Activated CD4-positive, alpha-beta T cell treated with anti-CD3 and anti-CD28 coated beads, Interleukin-2, amount 10 ng/mL, durations not matched to agents 7 days and 5 days (primary cell): ENCODE results near the gene TMEM125. TPM values are rescaled to one million over a fixed set of nuclear protein-coding genes. Genes with fewer than 3 reads are reported as not detected.

Source experiments
- CTCF ChIA-PET: fragments of 350-600 bp; sonication (Branson Sonifier 250); formaldehyde crosslinking; loops from one replicate; lab custom pipeline; 2021; ENCODE audit warnings: antibody characterized with exemption; lab: Charles Lee
- POLR2A ChIA-PET: fragments of 350-600 bp; sonication (Branson Sonifier 250); formaldehyde crosslinking; loops from one replicate; lab custom pipeline; 2021; ENCODE audit warnings: antibody characterized with exemption; lab: Charles Lee
- DNase-seq: peaks from one replicate; pipeline ENCODE4 v3.0.0-alpha.2; 2020
- H3K27ac Mint-ChIP-seq: one replicate; pipeline ENCODE4 v1.8.0; 2021; ENCODE audit warnings: mild to moderate bottlenecking, moderate library complexity, mixed read lengths
- H3K27me3 Mint-ChIP-seq: one replicate; pipeline ENCODE4 v1.8.0; 2021; ENCODE audit warnings: mixed read lengths
- H3K36me3 Mint-ChIP-seq: one replicate; pipeline ENCODE4 v1.8.0; 2021; ENCODE audit warnings: low read depth, mixed read lengths
- H3K4me1 Mint-ChIP-seq: one replicate; pipeline ENCODE4 v1.8.0; 2021; ENCODE audit warnings: mixed read lengths
- H3K4me3 Mint-ChIP-seq: one replicate; pipeline ENCODE4 v1.8.0; 2021; ENCODE audit warnings: mild to moderate bottlenecking, moderate library complexity, mixed read lengths
- H3K9me3 Mint-ChIP-seq: one replicate; pipeline ENCODE4 v1.8.0; 2021; ENCODE audit warnings: mixed read lengths
- total RNA-seq, 2 experiments: library from RNA; stranded (reverse); gene quantifications; one replicate each; pipeline ENCODE4 v1.2.3, GENCODE V29; 2021

TMEM125 gene
- total RNA-seq, 2 experiments from 2014 or later = not detected

GRCh38 chr1:43315481-43315880 lies 45.7 kb downstream of the TMEM125 start:
- no peaks in the 10 kb centered on the region for H3K36me3 Mint-ChIP-seq
- no peaks in the 10 kb centered on the region for H3K27me3 Mint-ChIP-seq
- H3K27ac Mint-ChIP-seq = no peak overlapping the region
- H3K4me1 Mint-ChIP-seq = no peaks in the 10 kb centered on the region
- no peak overlapping the region for H3K4me3 Mint-ChIP-seq
- no peaks in the 10 kb centered on the region for H3K9me3 Mint-ChIP-seq
- ChIA-PET POLR2A (no interaction called here), CTCF (no interaction called here)
- DNase-seq = no peak

DNA sequence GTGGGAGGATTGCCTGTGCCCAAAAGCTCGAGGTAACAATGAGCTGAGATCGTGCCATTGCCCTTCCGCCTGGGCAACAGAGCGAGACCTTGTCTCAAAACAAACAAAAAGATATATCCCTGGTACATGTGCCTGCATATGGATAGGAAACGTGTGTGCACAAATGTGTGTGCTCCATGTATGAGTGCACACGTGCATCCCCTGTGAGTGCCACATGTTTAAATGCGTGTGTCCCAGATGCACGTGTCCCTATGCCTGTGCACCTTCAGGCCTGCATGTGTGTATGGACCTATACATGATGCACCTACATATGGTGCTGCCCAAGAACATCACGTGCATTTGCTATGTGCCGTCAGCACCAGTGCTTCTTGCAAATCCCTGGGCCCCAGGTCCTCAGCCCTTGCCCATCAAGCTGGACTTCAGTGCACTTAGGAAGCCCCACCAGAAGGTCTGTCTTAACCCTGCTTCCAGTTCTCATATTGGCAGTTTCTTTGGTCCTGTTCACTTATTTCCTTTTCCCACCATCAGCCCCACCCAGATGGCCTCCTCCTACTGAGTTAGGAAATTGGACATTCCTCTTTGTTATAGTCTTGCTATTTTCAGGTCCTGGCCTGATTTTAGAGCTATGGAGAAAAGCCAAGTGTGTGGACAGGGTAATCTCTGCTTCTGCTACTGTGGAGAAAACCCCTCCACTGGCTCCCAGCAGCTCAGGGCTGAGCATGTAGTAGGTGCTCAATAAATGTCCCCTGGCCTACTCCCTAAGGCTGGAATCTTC lies 46.4 kb downstream of the TMEM125 start:
- Mint-ChIP-seq H3K27ac (no peak overlapping the region), H3K4me3 (no peak overlapping the region), H3K4me1 (no peaks in the 10 kb centered on the region), H3K27me3 (no peaks in the 10 kb centered on the region), H3K36me3 (no peaks in the 10 kb centered on the region), H3K9me3 (no peaks in the 10 kb centered on the region)
- CTCF ChIA-PET = interaction anchor here (1.3 to 1.7 kb wide), 2 partner anchors 13 to 23 kb away, joined by 3 to 4 read pairs; no protein-coding TSS in a partner anchor
- no peak for DNase-seq
- POLR2A ChIA-PET = no interaction called here

DNA sequence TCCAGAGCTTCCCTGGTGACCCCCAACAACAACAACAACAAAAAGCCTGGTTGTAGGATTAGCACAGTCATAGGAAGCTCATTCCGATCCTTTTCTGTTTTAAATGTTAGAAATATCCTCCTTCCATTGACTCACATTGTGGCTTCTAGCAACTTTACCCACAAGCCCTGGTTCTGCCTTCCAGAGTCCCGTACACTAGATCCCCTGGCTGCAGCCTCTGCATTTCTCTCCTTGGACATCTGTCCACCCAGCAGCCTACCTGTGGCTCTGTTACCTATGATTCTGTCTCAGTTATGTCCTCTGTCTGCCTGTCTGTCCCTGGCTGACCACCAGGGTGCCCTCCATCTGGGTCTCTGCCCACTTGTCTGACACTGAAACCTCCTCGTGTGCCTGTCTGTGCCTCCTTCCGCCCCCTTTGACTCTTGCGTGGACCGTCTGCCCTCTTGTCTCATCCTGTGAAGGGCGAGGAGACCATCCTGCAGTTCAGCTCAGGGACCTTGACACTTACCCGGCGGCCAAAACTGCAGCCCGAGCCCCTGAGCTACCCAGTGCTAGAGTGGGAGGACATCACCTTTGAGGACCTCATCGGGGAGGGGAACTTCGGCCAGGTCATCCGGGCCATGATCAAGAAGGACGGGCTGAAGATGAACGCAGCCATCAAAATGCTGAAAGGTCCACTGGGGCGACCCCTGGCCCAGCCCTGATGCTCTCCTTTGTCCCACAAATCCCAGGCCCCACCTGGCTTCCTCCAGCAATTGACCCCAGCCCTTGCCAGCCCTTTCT lies 47.1 kb downstream of the TMEM125 start:
- Mint-ChIP-seq H3K4me3 (no peak overlapping the region), H3K27me3 (no peaks in the 10 kb centered on the region), H3K9me3 (no peaks in the 10 kb centered on the region), H3K27ac (no peak overlapping the region), H3K36me3 (no peaks in the 10 kb centered on the region), H3K4me1 (no peaks in the 10 kb centered on the region)
- CTCF ChIA-PET = interaction anchor here (1.3 to 1.7 kb wide), 2 partner anchors 12 to 24 kb away, joined by 3 to 4 read pairs; no protein-coding TSS in a partner anchor
- POLR2A ChIA-PET = no interaction called here
- DNase-seq = no peak

DNA sequence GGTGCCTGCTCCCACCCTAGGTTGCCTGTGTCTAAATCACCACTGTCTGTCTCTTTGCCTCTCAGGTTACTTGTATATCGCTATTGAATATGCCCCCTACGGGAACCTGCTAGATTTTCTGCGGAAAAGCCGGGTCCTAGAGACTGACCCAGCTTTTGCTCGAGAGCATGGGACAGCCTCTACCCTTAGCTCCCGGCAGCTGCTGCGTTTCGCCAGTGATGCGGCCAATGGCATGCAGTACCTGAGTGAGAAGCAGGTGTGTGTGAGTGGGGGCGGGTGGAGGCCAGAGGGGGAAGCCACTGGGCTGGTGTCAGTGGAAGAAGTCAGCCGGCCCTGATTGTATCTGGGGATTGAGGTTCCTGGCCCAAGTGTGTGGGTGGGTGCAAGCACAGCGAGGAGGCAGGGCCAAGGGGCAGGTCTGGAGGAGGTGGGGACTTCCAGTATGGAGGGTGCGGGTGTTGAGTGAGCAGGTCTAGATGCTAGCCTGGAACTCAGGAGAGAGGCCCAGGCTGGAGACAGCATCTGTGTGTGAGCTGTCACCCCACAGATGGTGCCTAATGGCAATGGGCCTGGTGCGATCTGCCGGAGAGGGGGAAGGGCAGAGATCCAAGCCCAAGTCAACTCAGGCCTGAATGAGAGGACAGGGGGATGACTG lies 48.2 kb downstream of the TMEM125 start:
- Mint-ChIP-seq H3K9me3 (no peaks in the 10 kb centered on the region), H3K4me1 (no peaks in the 10 kb centered on the region), H3K4me3 (no peak overlapping the region), H3K27me3 (no peaks in the 10 kb centered on the region), H3K36me3 (no peaks in the 10 kb centered on the region), H3K27ac (no peak overlapping the region)
- ChIA-PET CTCF (no interaction called here), POLR2A (no interaction called here)
- no peak for DNase-seq

GRCh38 chr1:43318831-43319230 lies 49.0 kb downstream of the TMEM125 start:
- ChIA-PET POLR2A (no interaction called here), CTCF (no interaction called here)
- Mint-ChIP-seq H3K4me3 (no peak overlapping the region), H3K27ac (no peak overlapping the region), H3K36me3 (no peaks in the 10 kb centered on the region), H3K27me3 (no peaks in the 10 kb centered on the region), H3K9me3 (no peaks in the 10 kb centered on the region), H3K4me1 (no peaks in the 10 kb centered on the region)
- no peak for DNase-seq

GRCh38 chr1:43319288-43319687 lies 49.5 kb downstream of the TMEM125 start:
- no peak overlapping the region for H3K27ac Mint-ChIP-seq
- H3K4me1 Mint-ChIP-seq = peaks cover under 1% of the 10 kb centered on the region
- DNase-seq = no peak
- no peaks in the 10 kb centered on the region for H3K27me3 Mint-ChIP-seq
- no peaks in the 10 kb centered on the region for H3K36me3 Mint-ChIP-seq
- ChIA-PET CTCF (no interaction called here), POLR2A (no interaction called here)
- H3K4me3 Mint-ChIP-seq = no peak overlapping the region
- no peaks in the 10 kb centered on the region for H3K9me3 Mint-ChIP-seq

DNA sequence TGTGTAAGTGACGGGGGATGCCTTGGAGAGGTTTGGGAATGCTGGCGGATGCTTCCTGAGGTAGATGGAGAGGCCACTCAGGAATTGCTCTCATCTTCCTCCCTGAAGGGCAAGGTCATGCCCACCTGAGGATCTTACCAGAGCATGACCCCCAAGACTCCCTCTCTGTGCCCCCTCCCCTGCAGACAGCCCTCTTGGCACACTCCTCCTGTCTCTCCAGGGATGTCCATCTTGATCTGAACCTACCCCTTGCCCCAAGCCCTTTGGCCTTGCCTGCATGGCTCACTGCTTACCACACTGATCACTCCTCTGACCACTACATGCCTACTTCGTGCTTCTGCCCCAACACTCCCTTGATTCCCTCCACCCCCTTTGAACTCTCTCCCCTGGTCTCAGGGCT lies 50.0 kb downstream of the TMEM125 start:
- no peak overlapping the region for H3K4me3 Mint-ChIP-seq
- peaks cover 4% of the 10 kb centered on the region for H3K4me1 Mint-ChIP-seq
- POLR2A ChIA-PET = no interaction called here
- peaks cover 3% of the 10 kb centered on the region for H3K9me3 Mint-ChIP-seq
- no peaks in the 10 kb centered on the region for H3K36me3 Mint-ChIP-seq
- no peak for DNase-seq
- CTCF ChIA-PET = no interaction called here
- H3K27me3 Mint-ChIP-seq = no peaks in the 10 kb centered on the region
- H3K27ac Mint-ChIP-seq = no peak overlapping the region

- DNase-seq = no peak
- Mint-ChIP-seq H3K9me3 (peaks cover 12% of the 10 kb centered on the region), H3K27ac (no peak overlapping the region), H3K4me3 (no peak overlapping the region), H3K36me3 (no peaks in the 10 kb centered on the region), H3K4me1 (peaks cover 4% of the 10 kb centered on the region), H3K27me3 (no peaks in the 10 kb centered on the region)
- ChIA-PET CTCF (interaction anchor here (0.6 to 1.2 kb wide), 2 partner anchors 18 to 715 kb away, joined by 4 to 5 read pairs; no protein-coding TSS in a partner anchor), POLR2A (no interaction called here)
These were observed 51.6 kb downstream of the TMEM125 start for GRCh38 chr1:43321331-43321891.

- ChIA-PET CTCF (interaction anchor here (1.1 kb wide), 1 partner anchor 18 kb away, joined by 3 read pairs; no protein-coding TSS in a partner anchor), POLR2A (no interaction called here)
- Mint-ChIP-seq H3K4me1 (peaks cover 12% of the 10 kb centered on the region), H3K9me3 (peaks cover 15% of the 10 kb centered on the region), H3K27me3 (no peaks in the 10 kb centered on the region), H3K27ac (no peak overlapping the region), H3K36me3 (no peaks in the 10 kb centered on the region), H3K4me3 (no peak overlapping the region)
- DNase-seq = no peak
These were observed 52.7 kb downstream of the TMEM125 start for GRCh38 chr1:43322506-43322905.

Other genes with a start within 250 kb of the TMEM125 start
- gene EBNA1BP2, start 97.7 kb upstream of the TMEM125 start, total RNA-seq = 10 to 100 TPM; 40.5 to 45.8 TPM
- not detected for gene CFAP57, start 97.7 kb upstream of the TMEM125 start, total RNA-seq
- not detected for gene C1orf210, start 15.6 kb downstream of the TMEM125 start, total RNA-seq
- not detected for gene TIE1, start 31.0 kb downstream of the TMEM125 start, total RNA-seq
- not detected for gene MPL, start 67.8 kb downstream of the TMEM125 start, total RNA-seq
- 100 to 1,000 TPM; 176 to 188 TPM for gene CDC20, start 89.0 kb downstream of the TMEM125 start, total RNA-seq
- 10 to 100 TPM; 77.1 to 85.0 TPM for gene ELOVL1, start 98.0 kb downstream of the TMEM125 start, total RNA-seq
- gene MED8, start 119.8 kb downstream of the TMEM125 start, total RNA-seq = 10 to 100 TPM; 30.2 to 33.3 TPM
- 10 to 100 TPM; 66.6 to 74.3 TPM for gene SZT2, start 119.9 kb downstream of the TMEM125 start, total RNA-seq
- gene HYI, start 183.9 kb downstream of the TMEM125 start, total RNA-seq = 10 to 100 TPM; 20.6 to 25.8 TPM